ENCODE measurements around the gene CCNL2.

The CCNL2 gene

GRCh38 chr1:1406821-1407635 is 7.9 kb upstream of the CCNL2 start, which contains the start of gene MRPL20 (continued):
- TF ChIP-seq GLI2 (tag by site-specific recombination; IDR thresholded peaks at IDR 0.05; ENCODE audit: borderline replicate concordance, low read depth): no peak
- no peak for TF ChIP-seq ZNF701 (tag by site-specific recombination; IDR thresholded peaks at IDR 0.05)
- TF ChIP-seq ZNF510 (tag by site-specific recombination; IDR thresholded peaks at IDR 0.05; ENCODE audit: insufficient replicate concordance): no peak
- 0 out of 2 replicates have a peak, but pooled peaks have one; percentile 4 for TF ChIP-seq ZFHX2 (tag by site-specific recombination; conservative IDR thresholded peaks at IDR 0.05)
- TF ChIP-seq PRDM6 (tag by site-specific recombination; IDR thresholded peaks at IDR 0.05): no peak
- TF ChIP-seq ZNF211 (tag by site-specific recombination; IDR thresholded peaks at IDR 0.05; ENCODE audit: low read depth): no peak
- TF ChIP-seq RBAK (tag by site-specific recombination; IDR thresholded peaks at IDR 0.05): no peak
- TF ChIP-seq BCL11B (tag by site-specific recombination; IDR thresholded peaks at IDR 0.05; ENCODE audit: low read depth): 0 out of 2 replicates have a peak, but pooled peaks have one; percentile 23
- TF ChIP-seq ZFP37 (tag by site-specific recombination; IDR thresholded peaks at IDR 0.05): peak; percentile 75; the same call in 1 of the 2 replicates
- TF ChIP-seq ZNF398 (tag by site-specific recombination; IDR thresholded peaks at IDR 0.05): no peak
- no peak for TF ChIP-seq ZNF121 (tag by site-specific recombination; IDR thresholded peaks at IDR 0.05)
- no peak for TF ChIP-seq ZNF529 (tag by site-specific recombination; IDR thresholded peaks at IDR 0.05; ENCODE audit: insufficient replicate concordance)
- no peak for TF ChIP-seq ZNF624 (tag by site-specific recombination; IDR thresholded peaks at IDR 0.05)
- TF ChIP-seq ZNF48 (tag by site-specific recombination; IDR thresholded peaks at IDR 0.05): no peak
- TF ChIP-seq HOXA7 (CRISPR knock-in tag; IDR thresholded peaks at IDR 0.05; ENCODE audit: borderline replicate concordance): no peak
- TF ChIP-seq HOXD13 (CRISPR knock-in tag; IDR thresholded peaks at IDR 0.05; ENCODE audit: borderline replicate concordance): no peak
- TF ChIP-seq YY2 (tag by site-specific recombination; IDR thresholded peaks at IDR 0.05): peak; percentile 99
- TF ChIP-seq ZNF544 (tag by site-specific recombination; IDR thresholded peaks at IDR 0.05): no peak
- TF ChIP-seq ZNF600 (tag by site-specific recombination; IDR thresholded peaks at IDR 0.05): peak; percentile 83
- TF ChIP-seq ZNF571 (tag by site-specific recombination; IDR thresholded peaks at IDR 0.05): no peak
- no peak for TF ChIP-seq ZNF596 (tag by site-specific recombination; IDR thresholded peaks at IDR 0.05)
- TF ChIP-seq ZNF350 (tag by site-specific recombination; IDR thresholded peaks at IDR 0.05): no peak
- no peak; the same call in none of the 2 replicates for TF ChIP-seq SP3 (tag by site-specific recombination; IDR thresholded peaks at IDR 0.05)
- no peak; the same call in 1 of the 2 replicates for TF ChIP-seq ZNF394 (tag by site-specific recombination; IDR thresholded peaks at IDR 0.05; ENCODE audit: borderline replicate concordance)
- TF ChIP-seq ATF2 (tag by site-specific recombination; IDR thresholded peaks at IDR 0.05; ENCODE audit: low read depth): no peak
- TF ChIP-seq HOXC10 (CRISPR knock-in tag; IDR thresholded peaks at IDR 0.05): no peak
- no peak for TF ChIP-seq BCL6B (tag by site-specific recombination; IDR thresholded peaks at IDR 0.05)
- TF ChIP-seq ZNF654 (tag by site-specific recombination; IDR thresholded peaks at IDR 0.05; ENCODE audit: low read depth): no peak
- no peak; the same call in 1 of the 2 replicates for TF ChIP-seq ZBTB6 (tag by site-specific recombination; IDR thresholded peaks at IDR 0.05)
- TF ChIP-seq ELK4 (IDR thresholded peaks at IDR 0.05; ENCODE audit: borderline replicate concordance, low read depth, low read length): peak; percentile 83; the same call in 1 of the 2 replicates
